OCI-LY3 (cell line): ENCODE measurements around the gene EPO.

Experiments used
- H2AFZ ChIP-seq: fragments of 200-600, 300-600 bp; shearing (Covaris generic); 2 replicates; pipeline ENCODE4 v1.6.0; 2014; ENCODE audit warnings: antibody characterized with exemption, low read depth, low read length
- H3K27ac ChIP-seq: fragments of 200-600, 300-600 bp; sonication (generic); 2 replicates; pipeline ENCODE4 v1.5.1; 2014; ENCODE audit warnings: mild to moderate bottlenecking, low read length, moderate library complexity, mixed read lengths
- H3K27me3 ChIP-seq: fragments of 200-600, 300-600 bp; sonication (generic); 2 replicates; pipeline ENCODE4 v1.6.1; 2014; ENCODE audit warnings: low read depth, low read length, mixed read lengths
- H3K36me3 ChIP-seq: fragments of 200-600, 300-600 bp; sonication (generic); replicated peaks from 2 replicates; pipeline ENCODE3; 2014; ENCODE audit warnings: low read depth, low read length, mixed read lengths
- H3K4me1 ChIP-seq: fragments of 300-600, 200-600 bp; sonication (generic); 2 replicates; pipeline ENCODE4 v1.6.1; 2014; ENCODE audit warnings: low read length, mixed read lengths
- H3K4me2 ChIP-seq: fragments of 200-600, 300-600 bp; sonication (generic); 2 replicates; pipeline ENCODE4 v1.6.1; 2014; ENCODE audit warnings: low read length, mixed read lengths
- H3K4me3 ChIP-seq: fragments of 300-600, 200-600 bp; sonication (generic); 2 replicates; pipeline ENCODE4 v1.5.1; 2014; ENCODE audit warnings: antibody characterized with exemption, mild to moderate bottlenecking, low read length, moderate library complexity
- H3K79me2 ChIP-seq: fragments of 300-600, 200-600 bp; shearing (Covaris generic); 2 replicates; pipeline ENCODE4 v1.6.1; 2014; ENCODE audit warnings: mild to moderate bottlenecking, low read length, mixed read lengths
- H3K9ac ChIP-seq: fragments of 300-600, 200-600 bp; shearing (Covaris generic); 2 replicates; pipeline ENCODE4 v1.6.0; 2014; ENCODE audit warnings: mild to moderate bottlenecking, low read length, moderate library complexity
- H3K9me3 ChIP-seq: fragments of 200-600, 300-600 bp; shearing (Covaris generic); 2 replicates; pipeline ENCODE4 v1.6.1; 2014; ENCODE audit warnings: low read length, mixed read lengths; ENCODE audit not compliant: insufficient read depth
- H4K20me1 ChIP-seq: fragments of 200-600, 300-600 bp; sonication (generic); 2 replicates; pipeline ENCODE4 v1.6.1; 2016; ENCODE audit warnings: low read length, mixed read lengths; ENCODE audit not compliant: insufficient read depth
- EZH2phosphoT487 ChIP-seq: fragments of 200-600 bp; shearing (Covaris generic); IDR thresholded peaks from 2 replicates; pipeline ENCODE4 v1.6.1; 2018; ENCODE audit warnings: antibody characterized with exemption, mixed run types, low read depth
- TF ChIP-seq, protein P1 (sequence below): fragments of 200-600, 300-600 bp; sonication (generic); IDR thresholded peaks from 2 replicates; pipeline ENCODE4 v1.5.1; 2014; ENCODE audit warnings: antibody characterized with exemption, low read length, low read depth

Gene EPO

DNA sequence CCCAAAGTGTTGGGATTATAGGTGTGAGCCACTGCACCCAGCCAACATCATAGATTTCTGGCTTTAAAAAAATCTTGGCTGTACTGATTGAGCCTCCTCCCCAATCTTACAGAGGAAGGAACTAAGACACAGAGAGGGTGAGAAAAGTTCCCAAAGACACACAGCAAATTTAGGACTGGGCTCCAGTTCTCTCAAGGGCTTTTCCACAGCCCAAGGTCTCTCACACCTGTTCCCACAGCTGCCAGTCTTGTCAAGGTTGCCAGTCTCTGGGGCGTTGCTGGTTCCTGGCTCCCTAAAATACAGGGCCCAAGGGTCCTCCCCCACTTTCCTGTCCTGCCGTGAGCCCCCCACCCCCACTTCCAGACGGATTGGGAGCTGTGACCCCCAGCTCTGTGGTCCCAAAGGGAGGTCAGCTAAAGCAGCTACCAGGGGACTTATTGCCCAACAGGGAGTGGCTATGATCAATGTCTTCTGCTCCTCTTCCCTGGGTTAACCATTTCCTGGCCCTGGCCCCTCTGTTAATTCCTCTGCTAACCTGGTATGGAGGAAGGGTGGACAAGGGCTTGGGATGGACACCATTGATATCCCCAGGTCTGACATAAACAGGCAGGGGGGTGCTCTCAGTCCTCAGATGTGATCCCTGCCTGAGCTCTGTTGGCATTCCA is 10.0 kb downstream of the EPO start:
- Histone ChIP-seq H3K9me3 (no peaks in the 10 kb centered on the region), H3K27ac (no peak overlapping the region), H3K4me3 (no peak overlapping the region), H3K27me3 (peaks cover 15% of the 10 kb centered on the region), H2AFZ (no peak overlapping the region), H3K4me2 (no peak overlapping the region), H3K4me1 (peaks cover 6% of the 10 kb centered on the region; the same call in 1 of the 2 replicates), H3K36me3 (no peaks in the 10 kb centered on the region), H3K79me2 (no peaks in the 10 kb centered on the region), H4K20me1 (no peaks in the 10 kb centered on the region), H3K9ac (no peak overlapping the region)
- TF ChIP-seq, protein P1, sequence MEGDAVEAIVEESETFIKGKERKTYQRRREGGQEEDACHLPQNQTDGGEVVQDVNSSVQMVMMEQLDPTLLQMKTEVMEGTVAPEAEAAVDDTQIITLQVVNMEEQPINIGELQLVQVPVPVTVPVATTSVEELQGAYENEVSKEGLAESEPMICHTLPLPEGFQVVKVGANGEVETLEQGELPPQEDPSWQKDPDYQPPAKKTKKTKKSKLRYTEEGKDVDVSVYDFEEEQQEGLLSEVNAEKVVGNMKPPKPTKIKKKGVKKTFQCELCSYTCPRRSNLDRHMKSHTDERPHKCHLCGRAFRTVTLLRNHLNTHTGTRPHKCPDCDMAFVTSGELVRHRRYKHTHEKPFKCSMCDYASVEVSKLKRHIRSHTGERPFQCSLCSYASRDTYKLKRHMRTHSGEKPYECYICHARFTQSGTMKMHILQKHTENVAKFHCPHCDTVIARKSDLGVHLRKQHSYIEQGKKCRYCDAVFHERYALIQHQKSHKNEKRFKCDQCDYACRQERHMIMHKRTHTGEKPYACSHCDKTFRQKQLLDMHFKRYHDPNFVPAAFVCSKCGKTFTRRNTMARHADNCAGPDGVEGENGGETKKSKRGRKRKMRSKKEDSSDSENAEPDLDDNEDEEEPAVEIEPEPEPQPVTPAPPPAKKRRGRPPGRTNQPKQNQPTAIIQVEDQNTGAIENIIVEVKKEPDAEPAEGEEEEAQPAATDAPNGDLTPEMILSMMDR, result no peak
- no peak for TF ChIP-seq EZH2phosphoT487

DNA sequence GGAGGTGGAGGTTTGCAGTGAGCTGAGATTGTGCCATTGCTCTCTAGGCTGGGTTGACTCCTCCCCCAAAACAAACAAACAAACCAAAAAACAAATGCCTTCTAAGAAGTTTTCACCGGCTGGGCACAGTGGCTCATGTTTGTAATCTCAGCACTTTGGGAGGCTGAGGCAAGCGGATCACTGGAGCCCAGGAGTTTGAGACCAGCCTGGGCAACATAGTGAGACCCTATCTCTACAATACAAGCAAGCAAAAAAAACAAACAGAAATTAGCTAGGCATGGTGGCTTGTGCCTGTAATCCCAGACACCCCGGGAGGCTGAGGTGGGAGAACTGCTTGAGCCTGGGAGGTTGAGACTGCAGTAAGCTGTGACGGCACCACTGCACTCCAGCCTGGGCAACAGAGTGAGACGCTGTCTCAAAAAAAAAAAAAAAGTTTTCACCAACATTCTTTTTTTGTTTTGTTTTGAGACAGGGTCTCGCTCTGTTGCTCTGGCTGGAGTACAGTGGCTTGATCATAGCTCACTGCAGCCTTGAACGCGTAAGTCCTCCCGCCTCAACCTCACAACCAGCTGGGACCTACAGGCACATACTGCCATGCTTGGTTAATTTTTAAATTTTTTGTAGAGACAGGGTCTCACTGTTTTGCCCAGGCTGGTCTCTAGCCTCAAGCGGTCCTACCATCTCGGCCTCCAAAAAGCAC is 11.8 kb downstream of the EPO start:
- Histone ChIP-seq H3K4me3 (no peak overlapping the region), H3K79me2 (no peaks in the 10 kb centered on the region), H3K9me3 (no peaks in the 10 kb centered on the region), H3K27me3 (peaks cover 11% of the 10 kb centered on the region), H4K20me1 (no peaks in the 10 kb centered on the region), H3K4me2 (no peak overlapping the region), H2AFZ (no peak overlapping the region), H3K27ac (no peak overlapping the region), H3K9ac (no peak overlapping the region), H3K36me3 (no peaks in the 10 kb centered on the region), H3K4me1 (no peaks in the 10 kb centered on the region)
- TF ChIP-seq, protein P1, result no peak
- no peak for TF ChIP-seq EZH2phosphoT487

DNA sequence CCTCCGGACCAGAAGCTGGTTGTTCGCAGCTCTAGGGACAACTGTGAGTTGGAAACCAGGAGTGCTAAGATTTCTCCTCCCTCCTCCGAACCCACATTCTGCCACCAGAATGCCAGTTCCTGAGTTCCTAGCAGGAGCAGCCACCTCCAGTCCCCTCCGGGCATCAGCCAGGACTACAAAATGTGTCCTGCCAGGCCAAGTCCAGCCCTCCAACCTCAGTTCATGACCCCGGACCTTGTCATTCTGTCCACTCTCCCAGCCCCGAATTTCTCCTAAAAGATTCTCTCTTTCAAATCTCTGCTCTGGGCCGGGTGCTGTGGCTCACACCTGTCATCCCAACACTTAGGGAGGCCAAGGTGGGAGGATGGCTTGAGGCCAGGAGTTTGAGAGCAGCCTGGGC is 15.5 kb downstream of the EPO start:
- Histone ChIP-seq H3K4me2 (no peak overlapping the region), H3K9ac (no peak overlapping the region), H3K79me2 (no peaks in the 10 kb centered on the region), H3K4me1 (no peaks in the 10 kb centered on the region), H4K20me1 (no peaks in the 10 kb centered on the region), H3K4me3 (no peak overlapping the region), H3K36me3 (no peaks in the 10 kb centered on the region), H3K9me3 (no peaks in the 10 kb centered on the region), H2AFZ (no peak overlapping the region), H3K27ac (no peak overlapping the region), H3K27me3 (peaks cover 6% of the 10 kb centered on the region; the same call in 1 of the 2 replicates)
- TF ChIP-seq EZH2phosphoT487, result no peak
- TF ChIP-seq, protein P1, result no peak

DNA sequence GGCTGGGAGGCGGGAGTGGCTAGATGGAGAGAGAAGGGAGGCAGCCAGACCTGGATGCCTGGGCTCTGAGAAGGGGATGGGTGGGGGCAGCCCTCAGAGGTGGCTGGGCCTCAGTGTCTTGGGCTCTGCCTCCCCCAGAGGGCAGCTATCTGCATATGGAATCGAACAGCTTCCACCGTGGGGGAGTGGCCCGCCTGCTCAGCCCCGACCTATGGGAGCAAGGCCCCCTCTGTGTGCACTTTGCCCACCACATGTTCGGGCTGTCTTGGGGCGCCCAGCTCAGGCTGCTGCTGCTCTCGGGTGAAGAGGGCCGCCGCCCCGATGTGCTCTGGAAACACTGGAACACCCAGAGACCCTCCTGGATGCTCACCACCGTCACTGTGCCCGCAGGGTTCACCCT is 16.4 kb downstream of the EPO start:
- Histone ChIP-seq H3K36me3 (no peaks in the 10 kb centered on the region), H3K9me3 (no peaks in the 10 kb centered on the region), H3K4me3 (no peak overlapping the region), H3K79me2 (no peaks in the 10 kb centered on the region), H4K20me1 (no peaks in the 10 kb centered on the region), H2AFZ (no peak overlapping the region), H3K4me2 (no peak overlapping the region), H3K9ac (no peak overlapping the region), H3K4me1 (no peaks in the 10 kb centered on the region), H3K27ac (no peak overlapping the region), H3K27me3 (peaks cover 6% of the 10 kb centered on the region; the same call in 1 of the 2 replicates)
- TF ChIP-seq, protein P1, result no peak
- TF ChIP-seq EZH2phosphoT487, result no peak
